Caki2 (cell line): ENCODE data around the gene IL32. TPM values are rescaled to one million over a fixed set of nuclear protein-coding genes. Genes with fewer than 3 reads are reported as not detected.
"Not testable (repeated sequence)": the region's sequence is repeated elsewhere in the genome, so short reads cannot be mapped to it uniquely, and the experiment has no call there.

ENCODE experiments used
- DNase-seq: peaks from one replicate; pipeline ENCODE4 v3.0.0-alpha.2; 2015; ENCODE audit warnings: low read depth
- in situ Hi-C: cut with HindIII; loops from 2 replicates; pipeline ENCODE4 v1.10.0; 2016; ENCODE audit warnings: low sequenced_read_pairs, low pct_unique_long_range_greater_than_20kb, mixed read lengths
- total RNA-seq: library from RNA; depleted of rRNA; stranded (reverse); fragments of >200 nt; shearing (Covaris generic); gene quantifications from 2 replicates; pipeline ENCODE4 v1.2.3, GENCODE V29; 2014; ENCODE audit warnings: low replicate concordance

IL32 gene
- total RNA-seq, 1 experiment from 2014 or later, result 219 TPM

GRCh38 chr16:3060339-3061127 is 4.9 kb upstream of the IL32 start:
- in situ Hi-C loops, result no loop called here
- DNase-seq, result no peak

- DNase-seq, result no peak
- in situ Hi-C loops, result no loop called here
These were observed 2.9 kb upstream of the IL32 start for GRCh38 chr16:3062553-3062952.

GRCh38 chr16:3063625-3064386 is 1.6 kb upstream of the IL32 start:
- in situ Hi-C loops, result no loop called here
- DNase-seq, result no peak

- no peak for DNase-seq
- in situ Hi-C loops, result no loop called here
These were observed 451 bp downstream of the IL32 start for GRCh38 chr16:3065742-3066439.

- in situ Hi-C loops, result no loop called here
- no peak for DNase-seq
These were observed 954 bp downstream of the IL32 start for GRCh38 chr16:3066440-3066748.

GRCh38 chr16:3068487-3068886 is 3.0 kb downstream of the IL32 start:
- DNase-seq, result no peak
- in situ Hi-C loops, result no loop called here

GRCh38 chr16:3069146-3069545 is 3.7 kb downstream of the IL32 start:
- DNase-seq, in situ Hi-C loops: not testable (repeated sequence)

- in situ Hi-C loops, result no loop called here
- DNase-seq, result no peak
These were observed 5.2 kb downstream of the IL32 start for GRCh38 chr16:3070608-3071111.

GRCh38 chr16:3071655-3072054 is 6.2 kb downstream of the IL32 start:
- in situ Hi-C loops, result no loop called here

GRCh38 chr16:3072148-3072547 is 6.7 kb downstream of the IL32 start:
- in situ Hi-C loops, DNase-seq: not testable (repeated sequence)

More at GRCh38 chr16:3071655-3072054, 6.2 kb downstream of the IL32 start:
- DNase-seq, result no peak

GRCh38 chr16:3072576-3073263 is 7.3 kb downstream of the IL32 start:
- in situ Hi-C loops, DNase-seq: not testable (repeated sequence)

GRCh38 chr16:3073448-3073847 is 8.0 kb downstream of the IL32 start:
- no peak for DNase-seq
- in situ Hi-C loops, result no loop called here

- no peak for DNase-seq
- in situ Hi-C loops, result no loop called here
These were observed 9.6 kb downstream of the IL32 start for GRCh38 chr16:3074860-3075522.

GRCh38 chr16:3075523-3075915 is 10.1 kb downstream of the IL32 start:
- no peak for DNase-seq
- in situ Hi-C loops, result no loop called here

- in situ Hi-C loops, DNase-seq: not testable (repeated sequence)
These were observed 10.5 kb downstream of the IL32 start for GRCh38 chr16:3075946-3076345.

- in situ Hi-C loops, result no loop called here
These were observed 11.1 kb downstream of the IL32 start for GRCh38 chr16:3076577-3076976.

GRCh38 chr16:3080024-3080423 is 14.6 kb downstream of the IL32 start:
- in situ Hi-C loops, result no loop called here
- no peak for DNase-seq

More at GRCh38 chr16:3076577-3076976, 11.1 kb downstream of the IL32 start:
- no peak for DNase-seq

GRCh38 chr16:3081957-3082356 is 16.5 kb downstream of the IL32 start:
- DNase-seq, in situ Hi-C loops: not testable (repeated sequence)
